NT2/D1 (cell line): Measurements from ENCODE around the gene BTF3L4.

ENCODE experiments used
- SUZ12 ChIP-seq: IDR thresholded peaks from 2 replicates; pipeline ENCODE4 v1.6.1; 2011; ENCODE audit not compliant: insufficient read length, insufficient read depth; ENCODE audit errors: extremely low read depth
- YY1 ChIP-seq: IDR thresholded peaks from 2 replicates; pipeline ENCODE4 v1.6.1; 2011; ENCODE audit not compliant: insufficient read length, insufficient read depth
- ZNF274 ChIP-seq: IDR thresholded peaks from 2 replicates; pipeline ENCODE4 v1.6.1; 2011; ENCODE audit warnings: mild to moderate bottlenecking, low read depth, low read length

GRCh38 chr1:52112489-52112888 is 56.4 kb downstream of the BTF3L4 start:
- TF ChIP-seq YY1 = no peak
- no peak for TF ChIP-seq ZNF274
- TF ChIP-seq SUZ12 = no peak
